Endothelial cell (in vitro differentiated cells): ENCODE data around the gene GIT1. TPM values are rescaled to one million over a fixed set of nuclear protein-coding genes. Genes with fewer than 3 reads are reported as not detected.

ENCODE experiments used
- DNase-seq: peaks from one replicate; pipeline ENCODE4 v3.0.0; 2021; ENCODE audit warnings: low spot score
- H3K27ac Mint-ChIP-seq: one replicate; pipeline ENCODE4 v1.8.0; 2021; ENCODE audit warnings: mixed read lengths, inconsistent platforms; ENCODE audit not compliant: unreplicated experiment
- H3K27me3 Mint-ChIP-seq: one replicate; pipeline ENCODE4 v1.8.0; 2021; ENCODE audit warnings: mild to moderate bottlenecking, moderate library complexity, mixed read lengths, inconsistent platforms; ENCODE audit not compliant: unreplicated experiment
- H3K36me3 Mint-ChIP-seq: one replicate; pipeline ENCODE4 v1.8.0; 2021; ENCODE audit warnings: mild to moderate bottlenecking, low read depth, mixed read lengths, inconsistent platforms; ENCODE audit not compliant: unreplicated experiment
- H3K4me1 Mint-ChIP-seq: one replicate; pipeline ENCODE4 v1.8.0; 2021; ENCODE audit warnings: mild to moderate bottlenecking, mixed read lengths, inconsistent platforms; ENCODE audit not compliant: unreplicated experiment
- H3K4me3 Mint-ChIP-seq: one replicate; pipeline ENCODE4 v1.8.0; 2021; ENCODE audit warnings: mild to moderate bottlenecking, mixed read lengths, inconsistent platforms; ENCODE audit not compliant: unreplicated experiment
- H3K9me3 Mint-ChIP-seq: one replicate; pipeline ENCODE4 v1.8.0; 2021; ENCODE audit warnings: mixed read lengths, inconsistent platforms; ENCODE audit not compliant: unreplicated experiment
- CTCF ChIP-seq: fragments of 200-600 bp; sonication (generic); IDR thresholded peaks from one replicate; pipeline ENCODE4 v1.5.0; 2021; ENCODE audit warnings: antibody characterized with exemption; ENCODE audit not compliant: unreplicated experiment
- total RNA-seq: library from RNA; stranded (reverse); fragmentation: NEBNext Ultra II Directional; extraction: Animal tissue kit (Norgen Biotek cat#: 25700); gene quantifications from one replicate; pipeline ENCODE4 v1.2.1, GENCODE V29; 2021; ENCODE audit not compliant: unreplicated experiment

GIT1 gene
- total RNA-seq, 1 donor from 2014 or later: 116 TPM

GRCh38 chr17:29622337-29623282 is 33.2 kb upstream of the GIT1 start, which contains the start of gene CORO6:
Gene CORO6, minus strand, starts transcription at chr17:29622912. Its CDS starts 1,491 bp downstream, at chr17:29621421.
- Mint-ChIP-seq H3K4me3 (peak within 1 kb of the TSS; percentile 73), H3K4me1 (peaks cover 6% of the 10 kb centered on the region), H3K9me3 (no peaks in the 10 kb centered on the region), H3K27ac (no peak within 1 kb of the TSS), H3K36me3 (peaks cover 7% of the 10 kb centered on the region), H3K27me3 (peaks cover 20% of the 10 kb centered on the region)
- no peak for TF ChIP-seq CTCF
- peak; percentile 75 for DNase-seq

- no peak for TF ChIP-seq CTCF
- Mint-ChIP-seq H3K27ac (no peak overlapping the region), H3K9me3 (no peaks in the 10 kb centered on the region), H3K27me3 (peaks cover 23% of the 10 kb centered on the region), H3K4me3 (peak overlapping the region; percentile 73), H3K4me1 (peaks cover 10% of the 10 kb centered on the region), H3K36me3 (peaks cover 7% of the 10 kb centered on the region)
- DNase-seq: no peak
Measured at GRCh38 chr17:29621751-29622194, 32.3 kb upstream of the GIT1 start.

GRCh38 chr17:29620779-29621500 is 31.5 kb upstream of the GIT1 start:
- Mint-ChIP-seq H3K9me3 (no peaks in the 10 kb centered on the region), H3K36me3 (peaks cover 5% of the 10 kb centered on the region), H3K4me1 (peaks cover 16% of the 10 kb centered on the region), H3K4me3 (no peak overlapping the region), H3K27ac (no peak overlapping the region), H3K27me3 (peaks cover 29% of the 10 kb centered on the region)
- TF ChIP-seq CTCF: no peak
- no peak for DNase-seq

- no peaks in the 10 kb centered on the region for H3K9me3 Mint-ChIP-seq
- no peak for TF ChIP-seq CTCF
- no peak for DNase-seq
- peaks cover 31% of the 10 kb centered on the region for H3K27me3 Mint-ChIP-seq
- H3K4me1 Mint-ChIP-seq: peaks cover 16% of the 10 kb centered on the region
- no peak overlapping the region for H3K4me3 Mint-ChIP-seq
- H3K36me3 Mint-ChIP-seq: no peaks in the 10 kb centered on the region
- H3K27ac Mint-ChIP-seq: no peak overlapping the region
Measured at GRCh38 chr17:29620271-29620670, 30.8 kb upstream of the GIT1 start.

GRCh38 chr17:29619251-29619650 is 29.8 kb upstream of the GIT1 start:
- no peak overlapping the region for H3K4me3 Mint-ChIP-seq
- H3K36me3 Mint-ChIP-seq: no peaks in the 10 kb centered on the region
- peaks cover 18% of the 10 kb centered on the region for H3K4me1 Mint-ChIP-seq
- H3K27me3 Mint-ChIP-seq: peaks cover 32% of the 10 kb centered on the region
- TF ChIP-seq CTCF: peak; percentile 14
- no peaks in the 10 kb centered on the region for H3K9me3 Mint-ChIP-seq
- no peak overlapping the region for H3K27ac Mint-ChIP-seq
- DNase-seq: no peak
